Activated naive CD8-positive, alpha-beta T cell treated with anti-CD3 and anti-CD28 coated beads, Interleukin-2, amount 50 U/mL, for 16 hours (primary cell): ENCODE results near the gene CENPP.
"Not testable (repeated sequence)": the region's sequence is repeated elsewhere in the genome, so short reads cannot be mapped to it uniquely, and the experiment has no call there.

ENCODE experiments used
- DNase-seq: peaks from one replicate; pipeline ENCODE4 v3.0.0-alpha.2; 2020; ENCODE audit warnings: low read depth, low spot score

Gene CENPP

GRCh38 chr9:92535940-92536850, 210.4 kb downstream of the CENPP start, which contains the start of gene ECM2:
Gene ECM2 (minus strand): TSS chr9:92535990. CDS start chr9:92522866, 13,124 bp downstream.
- DNase-seq = no peak

- no peak for DNase-seq
Measured at GRCh38 chr9:92538541-92538940, 212.8 kb downstream of the CENPP start.

- no peak for DNase-seq
Measured at GRCh38 chr9:92543972-92544371, 218.2 kb downstream of the CENPP start.

GRCh38 chr9:92545002-92545510, 219.3 kb downstream of the CENPP start:
- no peak for DNase-seq

- DNase-seq = no peak
Measured at GRCh38 chr9:92547356-92547755, 221.6 kb downstream of the CENPP start.

GRCh38 chr9:92550765-92551164, 225.0 kb downstream of the CENPP start:
- DNase-seq = no peak

- no peak for DNase-seq
Measured at GRCh38 chr9:92558612-92559374, 233.0 kb downstream of the CENPP start.

- no peak for DNase-seq
Measured at GRCh38 chr9:92561374-92562330, 235.9 kb downstream of the CENPP start.

GRCh38 chr9:92562461-92562967, 236.8 kb downstream of the CENPP start:
- no peak for DNase-seq

GRCh38 chr9:92563116-92564100, 237.7 kb downstream of the CENPP start:
- no peak for DNase-seq

- no peak for DNase-seq
Measured at GRCh38 chr9:92564504-92564903, 238.8 kb downstream of the CENPP start.

GRCh38 chr9:92564982-92565381, 239.2 kb downstream of the CENPP start:
- DNase-seq = no peak

GRCh38 chr9:92571871-92572270, 246.1 kb downstream of the CENPP start:
- DNase-seq = not testable (repeated sequence)

GRCh38 chr9:92573612-92574011, 247.9 kb downstream of the CENPP start:
- not testable (repeated sequence) for DNase-seq

GRCh38 chr9:92576175-92576574, 250.4 kb downstream of the CENPP start:
- DNase-seq = no peak

GRCh38 chr9:92589923-92590322, 264.2 kb downstream of the CENPP start:
- DNase-seq = no peak

GRCh38 chr9:92590377-92590776, 264.6 kb downstream of the CENPP start:
- no peak for DNase-seq

GRCh38 chr9:92592537-92592936, 266.8 kb downstream of the CENPP start:
- DNase-seq = no peak

GRCh38 chr9:92592946-92593861, 267.5 kb downstream of the CENPP start:
- no peak for DNase-seq
